RWPE2 (cell line): ENCODE data around the gene NAA15.
A peak's percentile ranks its signal among the peaks of the same experiment; 100 is the strongest.

Experiments used
- ATAC-seq: fragments of 200-7000 bp; cut with Tn5 transposase; 3 replicates; pipeline ENCODE4 v1.9.1; 2021; ENCODE audit warnings: low read depth
- DNase-seq: peaks from one replicate; pipeline ENCODE4 v3.0.0-alpha.2; 2020; ENCODE audit warnings: low spot score
- H3K27ac ChIP-seq: fragments of 450-650 bp; 2 replicates; pipeline ENCODE4 v1.5.1; 2017; ENCODE audit warnings: mild to moderate bottlenecking; ENCODE audit not compliant: poor library complexity, severe bottlenecking
- H3K27me3 ChIP-seq: fragments of 250-450 bp; sonication (Bioruptor Pico); 2 replicates; pipeline ENCODE4 v1.5.1; 2021; ENCODE audit warnings: mild to moderate bottlenecking, moderate library complexity; ENCODE audit not compliant: insufficient read depth, poor library complexity, severe bottlenecking
- H3K36me3 ChIP-seq: fragments of 250-450 bp; sonication (Bioruptor Pico); 2 replicates; pipeline ENCODE4 v1.5.1; 2020; ENCODE audit warnings: low read depth, mild to moderate bottlenecking, moderate library complexity
- H3K4me1 ChIP-seq: fragments of 250-450 bp; sonication (Bioruptor Pico); 2 replicates; pipeline ENCODE4 v1.5.1; 2021; ENCODE audit warnings: mild to moderate bottlenecking, moderate library complexity; ENCODE audit not compliant: insufficient read depth, poor library complexity, severe bottlenecking
- H3K4me3 ChIP-seq: fragments of 250-450 bp; sonication (Bioruptor Pico); 2 replicates; pipeline ENCODE4 v1.5.1; 2021; ENCODE audit warnings: mild to moderate bottlenecking, moderate library complexity; ENCODE audit not compliant: severe bottlenecking
- H3K9me3 ChIP-seq: fragments of 250-450 bp; sonication (Bioruptor Pico); 2 replicates; pipeline ENCODE4 v1.5.1; 2021; ENCODE audit warnings: mild to moderate bottlenecking, moderate library complexity; ENCODE audit not compliant: severe bottlenecking
- CTCF ChIP-seq: fragments of 450-650 bp; IDR thresholded peaks from one replicate; pipeline ENCODE4 v1.5.1; 2017; ENCODE audit warnings: mild to moderate bottlenecking, moderate library complexity; ENCODE audit not compliant: poor library complexity, severe bottlenecking

NAA15 gene

GRCh38 chr4:139451997-139452396 lies 150.7 kb downstream of the NAA15 start:
- Histone ChIP-seq H3K36me3 (no peaks in the 10 kb centered on the region), H3K27me3 (no peaks in the 10 kb centered on the region), H3K27ac (peak overlapping the region; percentile 80), H3K4me3 (peak overlapping the region; percentile 57), H3K9me3 (no peaks in the 10 kb centered on the region), H3K4me1 (peaks cover 24% of the 10 kb centered on the region)
- no peak for ATAC-seq
- no peak for TF ChIP-seq CTCF
- no peak for DNase-seq

GRCh38 chr4:139453041-139453370 lies 151.7 kb downstream of the NAA15 start:
- DNase-seq: no peak
- H3K36me3 ChIP-seq: no peaks in the 10 kb centered on the region
- no peaks in the 10 kb centered on the region for H3K27me3 ChIP-seq
- H3K27ac ChIP-seq: peak overlapping the region; percentile 80
- H3K4me3 ChIP-seq: peak overlapping the region; percentile 57
- no peaks in the 10 kb centered on the region for H3K9me3 ChIP-seq
- H3K4me1 ChIP-seq: peaks cover 28% of the 10 kb centered on the region
- ATAC-seq: peak; percentile 32
- peak; percentile 69 for TF ChIP-seq CTCF

- H3K9me3 ChIP-seq: no peaks in the 10 kb centered on the region
- DNase-seq (peak; percentile 98), ATAC-seq (peak; percentile 85)
- H3K36me3 ChIP-seq: no peaks in the 10 kb centered on the region
- H3K4me3 ChIP-seq: peak overlapping the region; percentile 57
- peaks cover 31% of the 10 kb centered on the region for H3K4me1 ChIP-seq
- H3K27me3 ChIP-seq: no peaks in the 10 kb centered on the region
- H3K27ac ChIP-seq: peak overlapping the region; percentile 80
- peak; percentile 54 for TF ChIP-seq CTCF
Observed at GRCh38 chr4:139453371-139454110, 152.2 kb downstream of the NAA15 start.

- peaks cover 34% of the 10 kb centered on the region for H3K4me1 ChIP-seq
- H3K36me3 ChIP-seq: no peaks in the 10 kb centered on the region
- ATAC-seq: peak; percentile 7; the same call in 2 of the 3 replicates
- TF ChIP-seq CTCF: no peak
- peak within 1 kb of the TSS; percentile 80 for H3K27ac ChIP-seq
- H3K9me3 ChIP-seq: no peaks in the 10 kb centered on the region
- DNase-seq: no peak
- H3K4me3 ChIP-seq: peak within 1 kb of the TSS; percentile 57
- no peaks in the 10 kb centered on the region for H3K27me3 ChIP-seq
Observed at GRCh38 chr4:139454111-139455045, 153.1 kb downstream of the NAA15 start, which contains the start of gene RAB33B. Gene RAB33B (plus strand): TSS chr4:139454121. CDS start chr4:139454196, 75 bp downstream.
